Endothelial cell of umbilical vein (primary cell): ENCODE results near the gene KRT71.

Experiments
- CTCF ChIP-seq, 2 donors: IDR thresholded peaks; 1 replicate in 1 of 2; 2 replicates in 1 of 2; pipeline ENCODE4 v1.5.1; 2011; ENCODE audit warnings: low read length in 2 of 2, mild to moderate bottlenecking in 2 of 2, moderate library complexity in 2 of 2, control low read depth in 1 of 2, inconsistent platforms in 1 of 2, low read depth in 1 of 2; ENCODE audit not compliant: insufficient read depth in 1 of 2; ENCODE audit errors: extremely low read depth in 1 of 2
- EZH2 ChIP-seq: IDR thresholded peaks from 2 replicates; pipeline ENCODE4 v1.6.1; 2012; ENCODE audit warnings: borderline replicate concordance, low read depth, mild to moderate bottlenecking, moderate library complexity, low read length, inconsistent platforms; ENCODE audit not compliant: severe bottlenecking
- GATA2 ChIP-seq: IDR thresholded peaks from 2 replicates; pipeline ENCODE4 v1.7.0; 2011; ENCODE audit warnings: low read depth, mild to moderate bottlenecking, moderate library complexity, mixed read lengths, low read length; ENCODE audit not compliant: insufficient read length, insufficient read depth
- JUN ChIP-seq: IDR thresholded peaks from 2 replicates; pipeline ENCODE4 v1.6.1; 2011; ENCODE audit warnings: borderline replicate concordance, low read depth; ENCODE audit not compliant: insufficient read length, insufficient read depth
- MYC ChIP-seq: IDR thresholded peaks from one replicate; pipeline ENCODE4 v1.6.1; 2011; ENCODE audit warnings: mild to moderate bottlenecking, low read depth, low read length
- POLR2A ChIP-seq: IDR thresholded peaks from 2 replicates; pipeline ENCODE4 v1.6.1; 2012; ENCODE audit warnings: low read depth, mild to moderate bottlenecking, control low read depth, low read length
- POLR2AphosphoS5 ChIP-seq: IDR thresholded peaks from 2 replicates; pipeline ENCODE4 v1.6.1; 2012; ENCODE audit warnings: low read depth, mild to moderate bottlenecking, control low read depth, low read length, moderate library complexity; ENCODE audit not compliant: insufficient read depth
- TF ChIP-seq, protein P1 (sequence below): IDR thresholded peaks from 2 replicates; pipeline ENCODE4 v1.6.1; 2011; ENCODE audit not compliant: insufficient read depth, insufficient read length

- TF ChIP-seq GATA2 (no peak), POLR2AphosphoS5 (no peak), CTCF (IDR thresholded peaks at IDR 0.05; ENCODE audit: extremely low read depth in 1 of 2, insufficient read depth in 1 of 2, low read depth in 1 of 2, low read length in 2 of 2) (no peak), POLR2A (no peak), EZH2 (no peak), MYC (no peak), JUN (no peak)
- TF ChIP-seq, protein P1, sequence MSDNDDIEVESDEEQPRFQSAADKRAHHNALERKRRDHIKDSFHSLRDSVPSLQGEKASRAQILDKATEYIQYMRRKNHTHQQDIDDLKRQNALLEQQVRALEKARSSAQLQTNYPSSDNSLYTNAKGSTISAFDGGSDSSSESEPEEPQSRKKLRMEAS = no peak
These were observed 2.6 kb upstream of the KRT71 start for GRCh38 chr12:52555577-52555976.
